Measurements from ENCODE around the gene PIAS2. TPM values are rescaled to one million over a fixed set of nuclear protein-coding genes. Genes with fewer than 3 reads are reported as not detected.

PIAS2 gene
- total and polyA plus RNA-seq, 2 experiments from 2014 or later, result 18.4 to 30.7 TPM

DNA sequence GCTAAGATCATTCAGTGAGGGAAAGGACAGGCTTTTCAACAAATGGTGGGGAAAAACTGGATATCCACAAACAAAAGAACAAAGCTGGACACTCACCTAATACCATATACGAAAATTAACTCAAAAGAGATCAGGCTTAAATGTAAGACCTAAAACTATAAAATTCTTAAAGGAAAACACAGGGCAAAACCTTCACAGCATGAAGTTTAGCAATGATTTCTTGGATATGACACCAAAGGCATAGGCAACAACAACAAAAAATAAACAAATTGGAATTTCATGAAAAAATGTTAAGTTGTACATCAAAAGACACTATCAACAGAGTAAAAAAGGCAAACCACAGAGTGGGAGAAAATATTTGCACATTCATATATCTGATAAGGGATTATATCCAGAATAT, 28.3 kb downstream of the PIAS2 start:
- H3K27ac ChIP-seq, result no peak overlapping the region
- no peaks in the 10 kb centered on the region for H4K20me1 ChIP-seq (ENCODE audit: insufficient read depth, poor library complexity, severe bottlenecking)
- WGBS (ENCODE audit: low lambda C conversion rate, missing lambda C conversion rate), result 100% methylated on average over 1 of the region's 1 CpG
- no peaks in the 10 kb centered on the region for H3K36me3 ChIP-seq (replicated peaks; ENCODE audit: insufficient read depth, low read depth)
- DNase-seq (ENCODE audit: low spot score), result no peak
- no peaks in the 10 kb centered on the region for H3K4me1 ChIP-seq (ENCODE audit: insufficient read depth)
- H3K9me2 ChIP-seq (replicated peaks; ENCODE audit: insufficient read depth), result no peaks in the 10 kb centered on the region
- no peak overlapping the region for H3K4me2 ChIP-seq
- no peak overlapping the region for H2AFZ ChIP-seq
- H3K79me2 ChIP-seq, result peaks cover 76% of the 10 kb centered on the region
- H3K9me3 ChIP-seq (ENCODE audit: low read depth), result peaks cover 15% of the 10 kb centered on the region
- no peak overlapping the region for H3K4me3 ChIP-seq
- TF ChIP-seq, protein P1, sequence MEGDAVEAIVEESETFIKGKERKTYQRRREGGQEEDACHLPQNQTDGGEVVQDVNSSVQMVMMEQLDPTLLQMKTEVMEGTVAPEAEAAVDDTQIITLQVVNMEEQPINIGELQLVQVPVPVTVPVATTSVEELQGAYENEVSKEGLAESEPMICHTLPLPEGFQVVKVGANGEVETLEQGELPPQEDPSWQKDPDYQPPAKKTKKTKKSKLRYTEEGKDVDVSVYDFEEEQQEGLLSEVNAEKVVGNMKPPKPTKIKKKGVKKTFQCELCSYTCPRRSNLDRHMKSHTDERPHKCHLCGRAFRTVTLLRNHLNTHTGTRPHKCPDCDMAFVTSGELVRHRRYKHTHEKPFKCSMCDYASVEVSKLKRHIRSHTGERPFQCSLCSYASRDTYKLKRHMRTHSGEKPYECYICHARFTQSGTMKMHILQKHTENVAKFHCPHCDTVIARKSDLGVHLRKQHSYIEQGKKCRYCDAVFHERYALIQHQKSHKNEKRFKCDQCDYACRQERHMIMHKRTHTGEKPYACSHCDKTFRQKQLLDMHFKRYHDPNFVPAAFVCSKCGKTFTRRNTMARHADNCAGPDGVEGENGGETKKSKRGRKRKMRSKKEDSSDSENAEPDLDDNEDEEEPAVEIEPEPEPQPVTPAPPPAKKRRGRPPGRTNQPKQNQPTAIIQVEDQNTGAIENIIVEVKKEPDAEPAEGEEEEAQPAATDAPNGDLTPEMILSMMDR (IDR thresholded peaks at IDR 0.05; ENCODE audit: poor library complexity), result no peak
- TF ChIP-seq EZH2 (IDR thresholded peaks at IDR 0.05; ENCODE audit: borderline replicate concordance) (no peak), EZH2phosphoT487 (IDR thresholded peaks at IDR 0.05; ENCODE audit: low read depth, severe bottlenecking, unreplicated experiment) (no peak)
- no peaks in the 10 kb centered on the region for H3K27me3 ChIP-seq

DNA sequence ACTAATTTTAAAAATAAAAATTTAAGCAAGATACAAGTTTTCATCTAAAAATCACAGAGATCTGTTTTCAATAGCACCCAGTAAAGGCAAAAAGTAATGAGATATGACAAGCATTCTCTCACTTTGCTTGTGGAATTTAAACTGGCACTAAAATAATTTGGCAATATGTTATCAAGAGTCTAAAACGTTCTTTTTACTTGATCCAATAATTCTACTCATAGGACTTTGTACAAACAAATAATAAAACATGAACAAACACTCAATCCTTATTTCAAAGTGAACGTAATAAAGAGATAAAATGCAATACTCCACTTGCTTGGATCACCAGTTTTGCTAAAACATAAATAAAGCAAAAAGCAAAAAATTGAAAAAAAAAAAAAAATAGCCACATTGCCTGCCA, 30.4 kb downstream of the PIAS2 start:
- H3K4me3 ChIP-seq, result no peak overlapping the region
- no peaks in the 10 kb centered on the region for H3K9me2 ChIP-seq (replicated peaks; ENCODE audit: insufficient read depth)
- no peak overlapping the region for H3K4me2 ChIP-seq
- no peak for DNase-seq (ENCODE audit: low spot score)
- no peak overlapping the region for H3K27ac ChIP-seq
- H3K79me2 ChIP-seq, result peaks cover 76% of the 10 kb centered on the region
- WGBS (ENCODE audit: low lambda C conversion rate, missing lambda C conversion rate), result 54% methylated on average over 2 of the region's 2 CpGs
- no peaks in the 10 kb centered on the region for H3K27me3 ChIP-seq
- peaks cover 15% of the 10 kb centered on the region for H3K9me3 ChIP-seq (ENCODE audit: low read depth)
- H3K4me1 ChIP-seq (ENCODE audit: insufficient read depth), result no peaks in the 10 kb centered on the region
- TF ChIP-seq, protein P1 (IDR thresholded peaks at IDR 0.05; ENCODE audit: poor library complexity), result no peak
- no peaks in the 10 kb centered on the region for H3K36me3 ChIP-seq (replicated peaks; ENCODE audit: insufficient read depth, low read depth)
- no peak overlapping the region for H2AFZ ChIP-seq
- no peaks in the 10 kb centered on the region for H4K20me1 ChIP-seq (ENCODE audit: insufficient read depth, poor library complexity, severe bottlenecking)

DNA sequence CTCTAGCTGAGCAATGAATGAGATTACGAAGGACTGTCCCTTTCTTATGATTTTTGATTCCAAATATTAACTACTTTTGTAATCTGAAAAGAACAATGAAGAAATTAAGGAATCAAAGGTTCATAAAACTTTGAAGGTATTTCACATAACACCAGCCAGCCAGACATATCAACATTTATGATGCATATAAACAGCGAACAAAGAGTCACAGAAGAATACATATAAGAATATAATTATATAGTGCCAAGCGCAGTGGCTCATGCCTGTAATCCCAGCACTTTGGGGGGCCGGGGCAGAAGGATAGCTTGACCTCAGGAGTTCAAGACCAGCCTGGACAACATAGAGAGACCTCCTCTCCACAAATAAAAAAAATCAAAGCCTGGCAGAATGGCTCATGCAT, 34.1 kb downstream of the PIAS2 start:
- Histone ChIP-seq H2AFZ (no peak overlapping the region), H3K9me3 (ENCODE audit: low read depth) (peaks cover 2% of the 10 kb centered on the region), H4K20me1 (ENCODE audit: insufficient read depth, poor library complexity, severe bottlenecking) (no peaks in the 10 kb centered on the region), H3K27ac (no peak overlapping the region), H3K4me1 (ENCODE audit: insufficient read depth) (no peaks in the 10 kb centered on the region), H3K79me2 (peaks cover 80% of the 10 kb centered on the region), H3K9me2 (replicated peaks; ENCODE audit: insufficient read depth) (no peaks in the 10 kb centered on the region), H3K36me3 (replicated peaks; ENCODE audit: insufficient read depth, low read depth) (no peaks in the 10 kb centered on the region), H3K4me3 (no peak overlapping the region), H3K27me3 (no peaks in the 10 kb centered on the region), H3K4me2 (no peak overlapping the region)
- 89% methylated on average over 4 of the region's 4 CpGs for WGBS (ENCODE audit: low lambda C conversion rate, missing lambda C conversion rate)
- DNase-seq (ENCODE audit: low spot score), result no peak
- TF ChIP-seq, protein P1 (IDR thresholded peaks at IDR 0.05; ENCODE audit: poor library complexity), result no peak
- TF ChIP-seq EZH2 (IDR thresholded peaks at IDR 0.05; ENCODE audit: borderline replicate concordance), result no peak
- no peak for TF ChIP-seq EZH2phosphoT487 (IDR thresholded peaks at IDR 0.05; ENCODE audit: low read depth, severe bottlenecking, unreplicated experiment)
